Measurements from ENCODE around the gene FRMPD1. TPM values are rescaled to one million over a fixed set of nuclear protein-coding genes. Genes with fewer than 3 reads are reported as not detected.

FRMPD1 gene
- total and polyA plus RNA-seq, 2 of the 13 experiments (the other 11 are each of a cell fraction or from before 2014, with no cell fraction given): not detected

DNA sequence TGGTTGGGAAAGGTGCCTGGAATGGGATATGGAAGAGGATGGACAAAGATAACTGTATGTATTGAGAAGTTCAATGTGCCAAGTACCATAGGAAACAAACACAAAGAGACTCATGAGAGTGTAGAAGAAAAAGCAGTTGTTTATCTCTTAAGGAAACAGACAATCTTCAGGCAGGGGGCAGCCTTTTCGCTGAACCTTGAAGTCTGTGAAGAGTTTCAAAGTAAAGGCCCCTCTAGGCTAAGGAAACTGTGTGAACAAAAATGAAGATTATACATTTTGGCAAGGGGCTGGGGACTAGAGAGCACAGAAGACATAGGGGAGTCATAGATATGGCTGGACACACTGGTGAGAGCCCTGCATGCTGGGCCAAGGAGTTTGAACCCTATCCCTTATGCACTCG is 27.5 kb upstream of the FRMPD1 start:
- Histone ChIP-seq H3K4me1 (ENCODE audit: insufficient read depth, low read length) (no peaks in the 10 kb centered on the region), H2AFZ (ENCODE audit: low read length) (no peak overlapping the region), H3K27ac (ENCODE audit: extremely low read length, insufficient read depth, low read length) (no peak overlapping the region), H4K20me1 (ENCODE audit: insufficient read depth, low read length) (no peaks in the 10 kb centered on the region), H3K79me2 (ENCODE audit: insufficient read depth, low read length) (no peaks in the 10 kb centered on the region), H3K9ac (ENCODE audit: insufficient read depth, low read depth, low read length) (no peak overlapping the region), H3K27me3 (ENCODE audit: control insufficient read depth in 1 of 2, insufficient read depth in 2 of 2, low read length in 2 of 2) (peaks cover 0 to 29% of the 10 kb centered on the region in 2 experiments; a peak in 3 of 5 replicates), H3K4me3 (replicated peaks in 1 of 3; ENCODE audit: insufficient read depth in 1 of 3, low read depth in 2 of 3, low read length in 3 of 3) (no peak overlapping the region), H3K36me3 (replicated peaks in 1 of 2; ENCODE audit: control insufficient read depth in 1 of 2, insufficient read depth in 2 of 2, low read length in 2 of 2) (no peaks in the 10 kb centered on the region), H3K4me2 (ENCODE audit: low read depth, low read length) (no peak overlapping the region), H3K9me3 (ENCODE audit: low read length) (no peaks in the 10 kb centered on the region)
- 0% methylated on average over 2 of the region's 2 CpGs for WGBS (ENCODE audit: low lambda C conversion rate)
- TF ChIP-seq, protein P1, sequence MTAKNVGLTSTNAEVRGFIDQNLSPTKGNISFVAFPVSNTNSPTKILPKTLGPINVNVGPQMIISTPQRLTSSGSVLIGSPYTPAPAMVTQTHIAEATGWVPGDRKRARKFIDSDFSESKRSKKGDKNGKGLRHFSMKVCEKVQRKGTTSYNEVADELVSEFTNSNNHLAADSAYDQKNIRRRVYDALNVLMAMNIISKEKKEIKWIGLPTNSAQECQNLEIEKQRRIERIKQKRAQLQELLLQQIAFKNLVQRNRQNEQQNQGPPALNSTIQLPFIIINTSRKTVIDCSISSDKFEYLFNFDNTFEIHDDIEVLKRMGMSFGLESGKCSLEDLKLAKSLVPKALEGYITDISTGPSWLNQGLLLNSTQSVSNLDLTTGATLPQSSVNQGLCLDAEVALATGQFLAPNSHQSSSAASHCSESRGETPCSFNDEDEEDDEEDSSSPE (CRISPR knock-in tag; IDR thresholded peaks at IDR 0.05): no peak
- TF ChIP-seq NR3C1 (CRISPR knock-in tag; IDR thresholded peaks at IDR 0.05) (no peak), MYC (CRISPR knock-in tag; IDR thresholded peaks at IDR 0.05; ENCODE audit: borderline replicate concordance) (no peak), ZFX (CRISPR knock-in tag; IDR thresholded peaks at IDR 0.05; ENCODE audit: low read depth) (no peak), IRX3 (CRISPR knock-in tag; IDR thresholded peaks at IDR 0.05; ENCODE audit: borderline replicate concordance, low read depth) (no peak), KLF12 (CRISPR knock-in tag; IDR thresholded peaks at IDR 0.05; ENCODE audit: borderline replicate concordance) (no peak), ZNF792 (CRISPR knock-in tag; IDR thresholded peaks at IDR 0.05) (no peak), SRSF4 (IDR thresholded peaks at IDR 0.05; ENCODE audit: low read depth, low read length, poor library complexity, severe bottlenecking) (no peak), GABPB1 (CRISPR knock-in tag; IDR thresholded peaks at IDR 0.05) (no peak), MXD4 (CRISPR knock-in tag; IDR thresholded peaks at IDR 0.05) (no peak), NFKB2 (CRISPR knock-in tag; IDR thresholded peaks at IDR 0.05; ENCODE audit: borderline replicate concordance) (no peak), XBP1 (CRISPR knock-in tag; IDR thresholded peaks at IDR 0.05) (no peak), RNF2 (conservative IDR thresholded peaks at IDR 0.05; ENCODE audit: low read depth) (no peak), MZF1 (CRISPR knock-in tag; IDR thresholded peaks at IDR 0.05; ENCODE audit: borderline replicate concordance) (no peak)
- TF ChIP-seq, protein P2, sequence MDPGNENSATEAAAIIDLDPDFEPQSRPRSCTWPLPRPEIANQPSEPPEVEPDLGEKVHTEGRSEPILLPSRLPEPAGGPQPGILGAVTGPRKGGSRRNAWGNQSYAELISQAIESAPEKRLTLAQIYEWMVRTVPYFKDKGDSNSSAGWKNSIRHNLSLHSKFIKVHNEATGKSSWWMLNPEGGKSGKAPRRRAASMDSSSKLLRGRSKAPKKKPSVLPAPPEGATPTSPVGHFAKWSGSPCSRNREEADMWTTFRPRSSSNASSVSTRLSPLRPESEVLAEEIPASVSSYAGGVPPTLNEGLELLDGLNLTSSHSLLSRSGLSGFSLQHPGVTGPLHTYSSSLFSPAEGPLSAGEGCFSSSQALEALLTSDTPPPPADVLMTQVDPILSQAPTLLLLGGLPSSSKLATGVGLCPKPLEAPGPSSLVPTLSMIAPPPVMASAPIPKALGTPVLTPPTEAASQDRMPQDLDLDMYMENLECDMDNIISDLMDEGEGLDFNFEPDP (CRISPR knock-in tag; conservative IDR thresholded peaks at IDR 0.05): no peak
- TF ChIP-seq, protein P3, sequence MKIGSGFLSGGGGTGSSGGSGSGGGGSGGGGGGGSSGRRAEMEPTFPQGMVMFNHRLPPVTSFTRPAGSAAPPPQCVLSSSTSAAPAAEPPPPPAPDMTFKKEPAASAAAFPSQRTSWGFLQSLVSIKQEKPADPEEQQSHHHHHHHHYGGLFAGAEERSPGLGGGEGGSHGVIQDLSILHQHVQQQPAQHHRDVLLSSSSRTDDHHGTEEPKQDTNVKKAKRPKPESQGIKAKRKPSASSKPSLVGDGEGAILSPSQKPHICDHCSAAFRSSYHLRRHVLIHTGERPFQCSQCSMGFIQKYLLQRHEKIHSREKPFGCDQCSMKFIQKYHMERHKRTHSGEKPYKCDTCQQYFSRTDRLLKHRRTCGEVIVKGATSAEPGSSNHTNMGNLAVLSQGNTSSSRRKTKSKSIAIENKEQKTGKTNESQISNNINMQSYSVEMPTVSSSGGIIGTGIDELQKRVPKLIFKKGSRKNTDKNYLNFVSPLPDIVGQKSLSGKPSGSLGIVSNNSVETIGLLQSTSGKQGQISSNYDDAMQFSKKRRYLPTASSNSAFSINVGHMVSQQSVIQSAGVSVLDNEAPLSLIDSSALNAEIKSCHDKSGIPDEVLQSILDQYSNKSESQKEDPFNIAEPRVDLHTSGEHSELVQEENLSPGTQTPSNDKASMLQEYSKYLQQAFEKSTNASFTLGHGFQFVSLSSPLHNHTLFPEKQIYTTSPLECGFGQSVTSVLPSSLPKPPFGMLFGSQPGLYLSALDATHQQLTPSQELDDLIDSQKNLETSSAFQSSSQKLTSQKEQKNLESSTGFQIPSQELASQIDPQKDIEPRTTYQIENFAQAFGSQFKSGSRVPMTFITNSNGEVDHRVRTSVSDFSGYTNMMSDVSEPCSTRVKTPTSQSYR (CRISPR knock-in tag; IDR thresholded peaks at IDR 0.05; ENCODE audit: borderline replicate concordance): no peak
- ChIA-PET CTCF (ENCODE audit: low intra/inter-chr PET ratio, low total read pairs) (no interaction called here), POLR2A (no interaction called here)
- ATAC-seq: no peak
- in situ Hi-C loops (cut with HindIII; ENCODE audit: extremely low pct_ligation_motif_present, low pct_unique_long_range_greater_than_20kb): no loop called here
- no peak for FAIRE-seq
- BruUV-seq (replicated peaks): no TSS peak
- intact Hi-C loops (cut with micrococcal nuclease; ENCODE audit: unreplicated experiment): no loop called here
- no peak for DNase-seq (ENCODE audit: low spot score)

Measured in HepG2 (cell line).